ENCODE data around the gene MISP.

DNA sequence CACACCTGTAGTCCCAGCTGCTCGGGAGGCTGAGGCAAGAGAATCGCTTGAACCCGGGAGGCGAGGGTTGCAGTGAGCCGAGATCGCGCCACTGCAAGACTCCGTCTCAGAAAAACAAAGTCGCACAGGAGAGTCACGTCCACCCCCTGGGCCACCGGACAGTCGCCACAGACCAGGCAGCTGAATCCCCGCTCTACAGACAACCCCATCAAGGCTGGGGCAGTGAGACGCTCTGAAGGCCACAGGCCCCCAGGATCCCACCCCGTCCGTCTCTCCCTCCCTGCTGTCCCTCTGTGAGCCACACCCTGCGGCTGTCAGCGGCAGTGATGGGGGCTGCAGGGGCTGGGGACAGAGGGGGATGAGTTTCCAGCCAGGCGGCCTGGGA lies 30.9 kb downstream of the MISP start:
- TF ChIP-seq CTCF (IDR thresholded peaks at IDR 0.05; ENCODE audit: insufficient read depth, low read length), result no peak
- TF ChIP-seq, protein P1, sequence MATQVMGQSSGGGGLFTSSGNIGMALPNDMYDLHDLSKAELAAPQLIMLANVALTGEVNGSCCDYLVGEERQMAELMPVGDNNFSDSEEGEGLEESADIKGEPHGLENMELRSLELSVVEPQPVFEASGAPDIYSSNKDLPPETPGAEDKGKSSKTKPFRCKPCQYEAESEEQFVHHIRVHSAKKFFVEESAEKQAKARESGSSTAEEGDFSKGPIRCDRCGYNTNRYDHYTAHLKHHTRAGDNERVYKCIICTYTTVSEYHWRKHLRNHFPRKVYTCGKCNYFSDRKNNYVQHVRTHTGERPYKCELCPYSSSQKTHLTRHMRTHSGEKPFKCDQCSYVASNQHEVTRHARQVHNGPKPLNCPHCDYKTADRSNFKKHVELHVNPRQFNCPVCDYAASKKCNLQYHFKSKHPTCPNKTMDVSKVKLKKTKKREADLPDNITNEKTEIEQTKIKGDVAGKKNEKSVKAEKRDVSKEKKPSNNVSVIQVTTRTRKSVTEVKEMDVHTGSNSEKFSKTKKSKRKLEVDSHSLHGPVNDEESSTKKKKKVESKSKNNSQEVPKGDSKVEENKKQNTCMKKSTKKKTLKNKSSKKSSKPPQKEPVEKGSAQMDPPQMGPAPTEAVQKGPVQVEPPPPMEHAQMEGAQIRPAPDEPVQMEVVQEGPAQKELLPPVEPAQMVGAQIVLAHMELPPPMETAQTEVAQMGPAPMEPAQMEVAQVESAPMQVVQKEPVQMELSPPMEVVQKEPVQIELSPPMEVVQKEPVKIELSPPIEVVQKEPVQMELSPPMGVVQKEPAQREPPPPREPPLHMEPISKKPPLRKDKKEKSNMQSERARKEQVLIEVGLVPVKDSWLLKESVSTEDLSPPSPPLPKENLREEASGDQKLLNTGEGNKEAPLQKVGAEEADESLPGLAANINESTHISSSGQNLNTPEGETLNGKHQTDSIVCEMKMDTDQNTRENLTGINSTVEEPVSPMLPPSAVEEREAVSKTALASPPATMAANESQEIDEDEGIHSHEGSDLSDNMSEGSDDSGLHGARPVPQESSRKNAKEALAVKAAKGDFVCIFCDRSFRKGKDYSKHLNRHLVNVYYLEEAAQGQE (IDR thresholded peaks at IDR 0.05; ENCODE audit: insufficient replicate concordance, low read depth), result no peak
